ENCODE measurements around the gene PRKN.

Gene PRKN

GRCh38 chr6:162726947-162727321 is 632 bp downstream of the PRKN start:
- TF ChIP-seq CTCF (IDR thresholded peaks at IDR 0.05; ENCODE audit: borderline replicate concordance, extremely low read depth, low read length, poor library complexity, severe bottlenecking), result no peak
- no peak for TF ChIP-seq EZH2 (IDR thresholded peaks at IDR 0.05; ENCODE audit: borderline replicate concordance, low read depth, low read length, severe bottlenecking)
- Histone ChIP-seq H3K4me2 (ENCODE audit: insufficient read depth, low read length) (no peak overlapping the region), H3K9ac (ENCODE audit: low read depth, low read length) (no peak overlapping the region)

GRCh38 chr6:162722633-162723032 is 4.9 kb downstream of the PRKN start:
- TF ChIP-seq EZH2 (IDR thresholded peaks at IDR 0.05; ENCODE audit: borderline replicate concordance, low read depth, low read length, severe bottlenecking) (no peak), CTCF (IDR thresholded peaks at IDR 0.05; ENCODE audit: borderline replicate concordance, extremely low read depth, low read length, poor library complexity, severe bottlenecking) (no peak)
- no peaks in the 10 kb centered on the region for H3K4me1 ChIP-seq (ENCODE audit: insufficient read depth, low read length)
- H3K27ac ChIP-seq (ENCODE audit: low read length), result no peak overlapping the region
- H3K36me3 ChIP-seq (ENCODE audit: insufficient read depth, low read length), result no peaks in the 10 kb centered on the region
- H3K9me3 ChIP-seq (ENCODE audit: insufficient read depth, low read length, severe bottlenecking), result no peaks in the 10 kb centered on the region
- no peak overlapping the region for H3K4me2 ChIP-seq (ENCODE audit: insufficient read depth, low read length)
- no peak overlapping the region for H2AFZ ChIP-seq (ENCODE audit: low read depth, low read length)
- no peak for ATAC-seq (ENCODE audit: insufficient read depth, low read depth)
- H3K4me3 ChIP-seq (ENCODE audit: low read depth in 1 of 2, low read length in 2 of 2), result no peak overlapping the region
- DNase-seq, result no peak
- H3K79me2 ChIP-seq (ENCODE audit: insufficient read depth, low read length), result no peaks in the 10 kb centered on the region
- no peaks in the 10 kb centered on the region for H3K27me3 ChIP-seq (ENCODE audit: insufficient read depth, low read length, poor library complexity)
- H3K9ac ChIP-seq (ENCODE audit: low read depth, low read length), result no peak overlapping the region
- no peaks in the 10 kb centered on the region for H4K20me1 ChIP-seq (ENCODE audit: insufficient read depth, low read length)

More at GRCh38 chr6:162726947-162727321, 632 bp downstream of the PRKN start:
- no peaks in the 10 kb centered on the region for H3K9me3 ChIP-seq (ENCODE audit: insufficient read depth, low read length, severe bottlenecking)
- no peaks in the 10 kb centered on the region for H3K36me3 ChIP-seq (ENCODE audit: insufficient read depth, low read length)
- H3K27ac ChIP-seq (ENCODE audit: low read length), result no peak overlapping the region
- H3K4me1 ChIP-seq (ENCODE audit: insufficient read depth, low read length), result no peaks in the 10 kb centered on the region
- no peaks in the 10 kb centered on the region for H3K79me2 ChIP-seq (ENCODE audit: insufficient read depth, low read length)
- H4K20me1 ChIP-seq (ENCODE audit: insufficient read depth, low read length), result no peaks in the 10 kb centered on the region
- no peak for ATAC-seq (ENCODE audit: insufficient read depth, low read depth)
- DNase-seq, result no peak
- no peaks in the 10 kb centered on the region for H3K27me3 ChIP-seq (ENCODE audit: insufficient read depth, low read length, poor library complexity)
- H2AFZ ChIP-seq (ENCODE audit: low read depth, low read length), result no peak overlapping the region
- no peak overlapping the region for H3K4me3 ChIP-seq (ENCODE audit: low read depth in 1 of 2, low read length in 2 of 2)

- Histone ChIP-seq H4K20me1 (ENCODE audit: insufficient read depth, low read length) (no peaks in the 10 kb centered on the region), H3K27ac (ENCODE audit: low read length) (no peak overlapping the region), H3K27me3 (ENCODE audit: insufficient read depth, low read length, poor library complexity) (no peaks in the 10 kb centered on the region), H3K4me2 (ENCODE audit: insufficient read depth, low read length) (no peak overlapping the region), H3K9me3 (ENCODE audit: insufficient read depth, low read length, severe bottlenecking) (no peaks in the 10 kb centered on the region), H3K4me1 (ENCODE audit: insufficient read depth, low read length) (no peaks in the 10 kb centered on the region), H3K4me3 (ENCODE audit: low read depth in 1 of 2, low read length in 2 of 2) (no peak overlapping the region), H3K36me3 (ENCODE audit: insufficient read depth, low read length) (no peaks in the 10 kb centered on the region), H3K9ac (ENCODE audit: low read depth, low read length) (no peak overlapping the region), H2AFZ (ENCODE audit: low read depth, low read length) (no peak overlapping the region), H3K79me2 (ENCODE audit: insufficient read depth, low read length) (no peaks in the 10 kb centered on the region)
- TF ChIP-seq CTCF (IDR thresholded peaks at IDR 0.05; ENCODE audit: borderline replicate concordance, extremely low read depth, low read length, poor library complexity, severe bottlenecking) (no peak), EZH2 (IDR thresholded peaks at IDR 0.05; ENCODE audit: borderline replicate concordance, low read depth, low read length, severe bottlenecking) (no peak)
- DNase-seq (no peak), ATAC-seq (ENCODE audit: insufficient read depth, low read depth) (no peak)
These were observed 5.3 kb downstream of the PRKN start for GRCh38 chr6:162722226-162722625.

GRCh38 chr6:162721404-162721687 is 6.2 kb downstream of the PRKN start:
- no peak overlapping the region for H3K4me3 ChIP-seq (ENCODE audit: low read depth in 1 of 2, low read length in 2 of 2)
- no peak for TF ChIP-seq EZH2 (IDR thresholded peaks at IDR 0.05; ENCODE audit: borderline replicate concordance, low read depth, low read length, severe bottlenecking)
- TF ChIP-seq CTCF (IDR thresholded peaks at IDR 0.05; ENCODE audit: borderline replicate concordance, extremely low read depth, low read length, poor library complexity, severe bottlenecking), result no peak
- ATAC-seq (ENCODE audit: insufficient read depth, low read depth) (no peak), DNase-seq (no peak)
- H3K9ac ChIP-seq (ENCODE audit: low read depth, low read length), result no peak overlapping the region
- H3K36me3 ChIP-seq (ENCODE audit: insufficient read depth, low read length), result no peaks in the 10 kb centered on the region
- no peaks in the 10 kb centered on the region for H3K79me2 ChIP-seq (ENCODE audit: insufficient read depth, low read length)
- no peak overlapping the region for H3K4me2 ChIP-seq (ENCODE audit: insufficient read depth, low read length)
- no peaks in the 10 kb centered on the region for H3K9me3 ChIP-seq (ENCODE audit: insufficient read depth, low read length, severe bottlenecking)
- H3K27ac ChIP-seq (ENCODE audit: low read length), result no peak overlapping the region
- no peaks in the 10 kb centered on the region for H4K20me1 ChIP-seq (ENCODE audit: insufficient read depth, low read length)
- H3K4me1 ChIP-seq (ENCODE audit: insufficient read depth, low read length), result no peaks in the 10 kb centered on the region
- H2AFZ ChIP-seq (ENCODE audit: low read depth, low read length), result no peak overlapping the region
- no peaks in the 10 kb centered on the region for H3K27me3 ChIP-seq (ENCODE audit: insufficient read depth, low read length, poor library complexity)

All from DND-41 (cell line).